ENCODE measurements around the gene MERTK.

GRCh38 chr2:112000399-112001135 is 102.2 kb downstream of the MERTK start:
- TF ChIP-seq CTCF (IDR thresholded peaks at IDR 0.05) (no peak), POLR2A (IDR thresholded peaks at IDR 0.05) (no peak)
